Measurements from ENCODE around the gene MUC20. TPM values are rescaled to one million over a fixed set of nuclear protein-coding genes. Genes with fewer than 3 reads are reported as not detected.
"Not testable (repeated sequence)": the region's sequence is repeated elsewhere in the genome, so short reads cannot be mapped to it uniquely, and the experiment has no call there.

Gene MUC20
- polyA plus RNA-seq, 4 donors: 2.7 to 42.1 (median 23.0) TPM

DNA sequence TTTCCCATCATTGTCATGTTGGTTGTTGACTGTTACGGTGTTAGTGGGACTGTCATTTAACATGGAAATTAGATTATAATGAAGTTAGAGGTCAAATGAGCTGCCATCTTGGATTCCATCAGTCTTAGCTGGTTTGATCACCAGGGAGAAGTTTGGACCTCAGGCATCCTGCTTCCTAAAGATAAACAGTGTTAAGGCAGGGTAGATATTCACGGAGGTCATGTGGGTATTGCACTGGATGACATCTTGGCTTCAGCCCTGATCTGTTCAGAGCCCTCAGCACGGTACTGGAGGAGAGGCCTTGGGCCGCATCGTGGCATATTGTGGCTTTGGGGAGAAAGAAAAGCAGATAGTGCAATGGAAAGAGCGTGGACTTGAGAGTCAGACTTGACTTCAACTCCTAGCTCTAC lies 11.1 kb upstream of the MUC20 start:
- DNase-seq (ENCODE audit: low read depth in 4 of 4, low spot score in 3 of 4): no peak

DNA sequence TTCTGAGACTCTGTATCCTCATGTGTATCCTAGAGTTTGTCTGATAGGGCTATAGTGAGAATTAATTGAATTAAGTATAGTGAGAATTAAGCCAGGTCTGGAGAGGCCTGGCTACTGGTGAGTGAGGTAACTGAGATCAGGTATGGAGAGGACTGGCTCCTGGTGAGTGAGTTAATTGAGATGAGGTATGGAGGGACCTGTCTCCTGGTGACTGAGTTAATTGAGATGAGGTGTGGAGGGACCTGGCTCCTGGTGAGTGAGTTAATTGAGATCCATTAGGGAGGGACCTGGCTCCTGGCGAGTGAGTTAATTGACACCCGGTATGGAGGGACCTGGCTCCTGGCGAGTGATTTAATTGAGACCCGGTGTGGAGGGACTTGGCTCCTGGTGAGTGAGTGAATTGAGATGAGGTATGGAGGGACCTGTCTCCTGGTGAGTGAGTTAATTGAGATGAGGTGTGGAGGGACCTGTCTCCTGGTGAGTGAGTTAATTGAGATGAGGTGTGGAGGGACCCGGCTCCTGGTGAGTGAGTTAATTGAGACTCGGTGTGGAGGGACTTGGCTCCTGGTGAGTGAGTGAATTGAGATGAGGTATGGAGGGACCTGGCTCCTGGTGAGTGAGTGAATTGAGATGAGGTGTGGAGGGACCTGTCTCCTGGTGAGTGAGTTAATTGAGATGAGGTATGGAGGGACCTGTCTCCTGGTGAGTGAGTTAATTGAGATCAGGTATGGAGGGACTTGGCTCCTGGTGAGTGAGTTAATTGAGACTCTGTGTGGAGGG lies 10.5 kb upstream of the MUC20 start:
- not testable (repeated sequence) for DNase-seq (ENCODE audit: low read depth in 4 of 4, low spot score in 3 of 4)

GRCh38 chr3:195711091-195711812 lies 9.5 kb upstream of the MUC20 start:
- not testable (repeated sequence) for DNase-seq (ENCODE audit: low read depth in 4 of 4, low spot score in 3 of 4)

GRCh38 chr3:195711813-195712534 lies 8.8 kb upstream of the MUC20 start:
- DNase-seq (ENCODE audit: low read depth in 4 of 4, low spot score in 3 of 4): no peak

DNA sequence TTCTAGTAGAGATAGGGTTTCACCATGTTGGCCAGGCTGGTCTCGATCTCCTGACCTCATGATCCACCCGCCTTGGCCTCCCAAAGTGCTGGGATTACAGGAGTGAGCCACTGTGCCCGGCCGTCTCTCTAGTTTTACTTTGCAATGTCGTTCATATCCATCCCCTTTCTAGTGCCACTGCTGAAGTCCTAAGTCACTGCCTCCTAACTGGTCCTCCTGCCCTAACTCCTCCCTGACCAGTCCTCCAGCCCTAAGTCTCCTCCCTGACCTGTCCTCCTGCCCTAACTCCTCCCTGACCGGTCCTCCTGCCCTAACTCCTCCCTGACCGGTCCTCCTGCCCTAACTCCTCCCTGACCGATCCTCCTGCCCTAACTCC lies 8.3 kb upstream of the MUC20 start:
- DNase-seq (ENCODE audit: low read depth in 4 of 4, low spot score in 3 of 4): not testable (repeated sequence)

DNA sequence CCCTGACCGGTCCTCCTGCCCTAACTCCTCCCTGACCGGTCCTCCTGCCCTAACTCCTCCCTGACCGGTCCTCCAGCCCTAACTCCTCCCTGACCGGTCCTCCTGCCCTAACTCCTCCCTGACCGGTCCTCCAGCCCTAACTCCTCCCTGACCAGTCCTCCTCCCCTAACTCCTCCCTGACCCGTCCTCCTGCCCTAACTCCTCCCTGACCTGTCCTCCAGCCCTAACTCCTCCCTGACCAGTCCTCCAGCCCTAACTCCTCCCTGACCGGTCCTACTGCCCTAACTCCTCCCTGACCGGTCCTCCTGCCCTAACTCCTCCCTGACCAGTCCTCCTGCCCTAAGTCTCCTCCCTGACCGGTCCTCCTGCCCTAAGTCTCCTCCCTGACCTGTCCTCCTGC lies 7.6 kb upstream of the MUC20 start:
- not testable (repeated sequence) for DNase-seq (ENCODE audit: low read depth in 4 of 4, low spot score in 3 of 4)

DNA sequence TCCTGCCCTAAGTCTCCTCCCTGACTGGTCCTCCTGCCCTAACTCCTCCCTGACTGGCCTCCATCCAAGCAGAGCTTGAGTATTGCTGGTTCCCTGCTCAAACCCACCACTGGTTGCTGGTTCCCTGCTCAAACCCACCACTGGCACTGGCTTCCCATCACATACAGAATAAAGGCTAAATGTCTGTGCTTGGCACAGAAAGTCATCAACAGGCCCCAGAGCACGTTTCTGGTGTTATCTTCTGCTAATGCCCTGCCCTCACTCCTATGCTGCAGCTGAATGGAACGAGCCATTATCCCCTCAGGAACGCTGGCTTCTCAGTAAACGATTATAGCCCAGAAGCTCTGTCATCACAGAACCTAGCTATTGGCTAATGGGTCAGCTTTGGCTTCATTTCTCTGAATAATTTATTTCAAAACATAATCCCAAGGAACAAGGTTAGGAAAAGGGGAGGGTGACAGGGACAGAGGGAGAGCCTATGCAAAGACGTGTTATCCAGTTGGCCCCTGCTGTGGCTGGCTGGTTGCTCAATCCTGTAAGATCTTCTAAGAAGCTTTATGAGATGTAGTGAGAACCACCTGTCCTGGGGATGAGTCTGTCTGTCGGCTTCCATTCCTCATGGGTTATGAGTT lies 6.3 kb upstream of the MUC20 start:
- DNase-seq (ENCODE audit: low read depth in 4 of 4, low spot score in 3 of 4): no peak

- no peak for DNase-seq (ENCODE audit: low read depth in 4 of 4, low spot score in 3 of 4)
Observed at GRCh38 chr3:195715134-195715533, 5.6 kb upstream of the MUC20 start.

DNA sequence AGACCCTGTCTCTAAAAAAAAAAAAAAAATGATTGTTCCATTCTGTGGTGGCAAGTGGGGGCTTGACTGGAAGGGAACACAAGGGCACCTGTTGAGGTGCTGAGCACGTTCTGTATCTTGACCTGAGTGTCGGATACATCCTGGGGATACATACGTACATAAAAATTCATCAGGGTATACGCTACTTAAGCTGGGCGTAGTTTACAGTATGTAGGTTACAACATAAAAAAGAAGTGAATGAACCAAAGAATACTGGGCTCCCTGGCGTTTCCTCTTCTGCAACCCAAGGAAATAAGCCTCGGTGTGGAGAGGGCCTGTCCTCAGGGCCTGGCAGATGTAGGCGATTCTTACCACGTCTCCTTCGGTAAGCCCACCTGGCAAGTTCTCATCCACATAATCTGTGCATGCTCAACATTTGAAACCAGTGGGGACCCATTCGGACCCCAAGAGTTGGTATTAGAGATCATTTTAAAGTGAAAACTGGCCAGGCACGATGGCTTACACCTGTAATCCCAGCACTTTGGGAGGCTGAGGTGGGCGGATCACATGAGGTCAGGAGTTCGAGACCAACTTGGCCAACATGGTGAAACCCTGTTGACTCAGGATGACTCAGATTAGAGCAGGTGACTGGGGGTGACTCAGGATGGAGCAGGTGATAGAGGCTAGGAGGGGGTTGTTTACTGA lies 5.1 kb upstream of the MUC20 start:
- DNase-seq (ENCODE audit: low read depth in 4 of 4, low spot score in 3 of 4): no peak

DNA sequence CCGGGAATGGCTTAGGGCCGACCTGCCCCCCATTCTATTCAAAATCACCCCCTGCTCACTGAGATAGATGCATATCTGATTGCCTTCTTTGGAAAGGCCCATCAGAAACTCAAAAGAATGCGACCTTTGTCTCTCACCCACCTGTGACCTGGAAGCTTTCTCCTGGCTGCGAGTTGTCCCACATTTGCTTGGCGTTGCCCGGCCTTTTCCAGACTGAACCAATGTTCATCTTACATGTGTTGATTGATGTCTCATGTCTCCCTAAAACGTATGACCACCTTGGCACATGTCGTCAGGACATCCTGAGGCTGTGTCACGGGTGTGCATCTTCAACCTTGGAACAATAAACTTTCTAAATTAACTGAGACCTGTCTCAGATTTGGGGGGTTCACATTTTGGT lies 3.4 kb upstream of the MUC20 start:
- DNase-seq (ENCODE audit: low read depth in 4 of 4, low spot score in 3 of 4): no peak

- no peak for DNase-seq (ENCODE audit: low read depth in 4 of 4, low spot score in 3 of 4)
Observed at GRCh38 chr3:195717852-195718476, 2.8 kb upstream of the MUC20 start.

DNA sequence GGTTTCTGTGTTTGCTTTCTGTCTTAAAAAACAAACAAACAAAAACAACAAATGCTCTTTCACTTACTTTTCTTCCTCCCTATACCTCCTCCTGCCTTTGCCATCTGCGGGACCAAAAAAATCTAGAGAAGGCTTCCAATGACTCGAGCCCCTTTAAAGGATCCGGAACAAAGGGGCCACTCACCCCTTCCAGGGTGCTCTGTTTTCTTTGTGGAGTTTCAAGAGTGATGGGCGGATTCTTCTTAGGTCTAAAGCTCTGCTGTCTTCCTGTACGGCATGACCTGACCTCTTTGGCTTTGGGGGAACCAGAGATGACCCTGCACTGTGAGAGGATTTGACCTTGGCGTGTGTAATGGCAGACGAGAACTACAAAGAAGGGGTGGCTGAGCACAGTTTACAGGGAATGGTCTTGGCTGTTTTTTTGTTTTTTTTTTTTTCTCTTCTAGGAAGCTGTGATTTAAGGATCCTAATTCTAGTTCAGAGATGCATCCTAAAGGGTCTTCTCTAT lies 2.2 kb upstream of the MUC20 start:
- no peak for DNase-seq (ENCODE audit: low read depth in 4 of 4, low spot score in 3 of 4)

- DNase-seq (ENCODE audit: low read depth in 4 of 4, low spot score in 3 of 4): not testable (repeated sequence)
Observed at GRCh38 chr3:195719514-195720254, 1.1 kb upstream of the MUC20 start.

GRCh38 chr3:195722139-195722995 lies 1.6 kb downstream of the MUC20 start:
- not testable (repeated sequence) for DNase-seq (ENCODE audit: low read depth in 4 of 4, low spot score in 3 of 4)

DNA sequence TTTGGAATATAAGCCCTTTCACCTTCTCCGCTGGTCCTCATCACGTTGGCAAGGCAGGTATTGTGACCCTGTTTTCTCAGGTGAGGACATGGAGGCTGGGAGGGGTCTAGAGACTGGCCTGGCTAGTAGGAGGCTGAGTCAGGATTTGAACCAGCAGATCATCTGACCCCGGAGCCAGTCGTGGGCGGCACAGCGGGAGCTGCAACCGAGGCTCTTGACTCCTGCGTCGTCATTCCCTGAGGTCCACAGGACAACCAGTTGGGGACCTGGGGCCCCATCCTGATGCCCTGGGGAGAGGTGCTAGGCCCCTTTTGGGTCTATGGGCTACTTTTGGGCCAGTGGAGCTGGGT lies 2.2 kb downstream of the MUC20 start:
- not testable (repeated sequence) for DNase-seq (ENCODE audit: low read depth in 4 of 4, low spot score in 3 of 4)

DNA sequence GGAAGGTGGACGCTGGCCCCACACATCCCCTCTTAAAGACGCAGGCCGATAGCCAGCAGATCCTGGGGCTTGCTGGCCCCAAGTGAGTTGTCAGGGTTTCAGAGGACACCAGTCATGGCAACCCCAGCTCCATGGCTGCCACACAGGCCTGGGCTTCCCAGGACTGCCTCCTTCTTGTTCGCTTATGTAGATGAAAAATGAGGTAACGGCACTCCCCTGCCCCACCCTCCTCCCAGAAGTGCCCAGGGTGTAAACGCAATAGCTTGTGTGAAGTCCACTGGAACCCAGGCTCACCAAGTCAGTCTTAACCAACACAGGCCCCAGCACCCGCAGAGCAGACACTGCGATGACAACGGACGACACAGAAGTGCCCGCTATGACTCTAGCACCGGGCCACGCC lies 3.6 kb downstream of the MUC20 start:
- not testable (repeated sequence) for DNase-seq (ENCODE audit: low read depth in 4 of 4, low spot score in 3 of 4)

DNA sequence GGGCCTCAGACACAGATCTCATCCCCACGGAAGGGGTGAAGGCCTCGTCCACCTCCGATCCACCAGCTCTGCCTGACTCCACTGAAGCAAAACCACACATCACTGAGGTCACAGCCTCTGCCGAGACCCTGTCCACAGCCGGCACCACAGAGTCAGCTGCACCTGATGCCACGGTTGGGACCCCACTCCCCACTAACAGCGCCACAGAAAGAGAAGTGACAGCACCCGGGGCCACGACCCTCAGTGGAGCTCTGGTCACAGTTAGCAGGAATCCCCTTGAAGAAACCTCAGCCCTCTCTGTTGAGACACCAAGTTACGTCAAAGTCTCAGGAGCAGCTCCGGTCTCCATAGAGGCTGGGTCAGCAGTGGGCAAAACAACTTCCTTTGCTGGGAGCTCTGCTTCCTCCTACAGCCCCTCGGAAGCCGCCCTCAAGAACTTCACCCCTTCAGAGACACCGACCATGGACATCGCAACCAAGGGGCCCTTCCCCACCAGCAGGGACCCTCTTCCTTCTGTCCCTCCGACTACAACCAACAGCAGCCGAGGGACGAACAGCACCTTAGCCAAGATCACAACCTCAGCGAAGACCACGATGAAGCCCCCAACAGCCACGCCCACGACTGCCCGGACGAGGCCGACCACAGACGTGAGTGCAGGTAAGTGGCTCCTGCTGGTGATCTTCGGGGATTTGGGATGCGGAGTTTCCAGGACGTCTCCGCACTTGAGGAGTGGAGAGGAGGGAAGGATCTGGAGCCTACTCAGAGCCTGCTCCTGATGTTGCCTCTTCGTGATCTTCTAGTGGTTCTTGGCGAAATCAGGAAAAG lies 5.3 kb downstream of the MUC20 start:
- DNase-seq (ENCODE audit: low read depth in 4 of 4, low spot score in 3 of 4): not testable (repeated sequence)
